A673 (cell line): ENCODE data around the gene RESF1. TPM values are rescaled to one million over a fixed set of nuclear protein-coding genes. Genes with fewer than 3 reads are reported as not detected.

Experiments
- Bru-seq: library from RNA; stranded (reverse); fragments of 400-500 nt; gene quantifications from one replicate; lab custom pipeline; 2021; lab: Mats Ljungman, UMichigan
- BruChase-seq, 2 experiments: library from RNA; stranded (reverse); fragments of 400-500 nt; gene quantifications; one replicate each; lab custom pipeline; 2021; lab: Mats Ljungman, UMichigan
- BruUV-seq: library from RNA; stranded (reverse); fragments of 400-500 nt; replicated peaks from 2 replicates; lab custom pipeline; 2021; lab: Mats Ljungman, UMichigan
- CTCF ChIA-PET: fragments of 300-600 bp; sonication (Branson Sonifier 250); formaldehyde crosslinking; loops from one replicate; lab custom pipeline; 2022; ENCODE audit warnings: antibody characterized with exemption; lab: Charles Lee
- POLR2A ChIA-PET: fragments of 300-600 bp; sonication (Branson Sonifier 250); formaldehyde crosslinking; loops from one replicate; lab custom pipeline; 2022; ENCODE audit warnings: antibody characterized with exemption; ENCODE audit not compliant: low non-redundant PET; lab: Charles Lee
- DNase-seq: peaks from one replicate; pipeline ENCODE4 v3.0.0-alpha.2; 2015; ENCODE audit warnings: low spot score
- H3K27ac ChIP-seq: fragments of 200-600 bp; sonication (generic); 2 replicates; pipeline ENCODE4 v1.5.1; 2016; ENCODE audit warnings: mixed run types, low read depth, mild to moderate bottlenecking, mixed read lengths, antibody characterized with exemption, low read length; ENCODE audit not compliant: poor library complexity, severe bottlenecking
- H3K27me3 ChIP-seq: fragments of 200-600 bp; sonication (generic); replicated peaks from 2 replicates; pipeline ENCODE4 v1.6.1; 2017; ENCODE audit warnings: mixed run types, low read depth, mild to moderate bottlenecking, mixed read lengths, antibody characterized with exemption, low read length; ENCODE audit not compliant: insufficient read depth, poor library complexity
- H3K36me3 ChIP-seq: fragments of 200-600 bp; sonication (generic); 2 replicates; pipeline ENCODE4 v1.6.1; 2016; ENCODE audit warnings: mixed run types, mild to moderate bottlenecking, mixed read lengths, antibody characterized with exemption, low read length; ENCODE audit not compliant: insufficient read depth, poor library complexity, severe bottlenecking
- H3K4me1 ChIP-seq: fragments of 200-600 bp; sonication (generic); 2 replicates; pipeline ENCODE4 v1.6.1; 2017; ENCODE audit warnings: mixed run types, mild to moderate bottlenecking, mixed read lengths, antibody characterized with exemption, low read length; ENCODE audit not compliant: insufficient read depth, poor library complexity, severe bottlenecking
- H3K4me3 ChIP-seq: fragments of 200-600 bp; sonication (generic); 2 replicates; pipeline ENCODE4 v1.5.1; 2016; ENCODE audit warnings: low read depth, mixed run types, mild to moderate bottlenecking, mixed read lengths, low read length; ENCODE audit not compliant: poor library complexity, severe bottlenecking
- H3K9me3 ChIP-seq: fragments of 200-600 bp; sonication (generic); 2 replicates; pipeline ENCODE4 v1.6.1; 2016; ENCODE audit warnings: mixed run types, low read depth, mild to moderate bottlenecking, mixed read lengths, antibody characterized with exemption, low read length; ENCODE audit not compliant: poor library complexity, severe bottlenecking
- CTCF ChIP-seq: fragments of 300-800, 200-600 bp; sonication (generic); conservative IDR thresholded peaks from 2 replicates; pipeline ENCODE4 v1.5.1; 2017; ENCODE audit warnings: low read depth, mild to moderate bottlenecking, antibody characterized with exemption, low read length, moderate library complexity, mixed read lengths
- EZH2 ChIP-seq: fragments of 200-600 bp; sonication (generic); IDR thresholded peaks from 2 replicates; pipeline ENCODE4 v1.6.1; 2017; ENCODE audit warnings: borderline replicate concordance, low read depth, mild to moderate bottlenecking, mixed read lengths, antibody characterized with exemption, low read length; ENCODE audit not compliant: poor library complexity, severe bottlenecking
- intact Hi-C: fragments of 100-400 bp; cut with micrococcal nuclease; formaldehyde crosslinking; loops from one replicate; pipeline ENCODE4 v1.10.0; 2022; ENCODE audit not compliant: unreplicated experiment
- long read RNA-seq: library from polyadenylated mRNA; stranded (forward); transcript quantifications from one replicate; pipeline ENCODE4 v2.0.0, GENCODE V29; 2022
- total RNA-seq: library from RNA; stranded (reverse); gene quantifications from 2 replicates; pipeline ENCODE4 v1.2.3, GENCODE V29; 2021

Gene RESF1
- 48.2 and 63.7 TPM in 2 replicates for total RNA-seq
- Bru-seq, nascent RNA, result percentile 92 among the genes with signal in this experiment
- percentile 97 among the genes with signal in this experiment for BruChase-seq, experiment 1, labeled RNA remaining after a 2-hour chase
- percentile 84 among the genes with signal in this experiment for BruChase-seq, experiment 2, labeled RNA remaining after a 6-hour chase
- long read RNA-seq, full-length matches to known transcripts, result 2 of 13 reads
- long read RNA-seq, partial matches to known transcripts, result 6 of 13 reads
- long read RNA-seq, other reads (novel, unspliced or antisense), result 5 of 13 reads

- peak; percentile 95 for DNase-seq
- Histone ChIP-seq H3K36me3 (peaks cover 16% of the 10 kb centered on the region), H3K4me3 (peak within 1 kb of the TSS; percentile 60), H3K9me3 (no peaks in the 10 kb centered on the region), H3K27ac (peak within 1 kb of the TSS; percentile 85), H3K4me1 (peaks cover 22% of the 10 kb centered on the region), H3K27me3 (no peaks in the 10 kb centered on the region)
- CTCF ChIA-PET, result no interaction called here
- intact Hi-C loops, result loop anchor here (5.0 kb wide), 1 partner anchor 277 kb away; no protein-coding TSS in a partner anchor
- TF ChIP-seq CTCF (0 out of 2 replicates have a peak, but pooled peaks have one; percentile 4), EZH2 (no peak)
- BruUV-seq, result no TSS peak
- POLR2A ChIA-PET, result no interaction called here
Measured at GRCh38 chr12:31959161-31959700, at the start of gene RESF1. RESF1 (plus strand) TSS chr12:31959415; CDS start chr12:31980956, 21,541 bp downstream.

GRCh38 chr12:31914927-31915326 lies 44.3 kb upstream of the RESF1 start:
- Histone ChIP-seq H3K27me3 (no peaks in the 10 kb centered on the region), H3K9me3 (peaks cover 4% of the 10 kb centered on the region), H3K36me3 (no peaks in the 10 kb centered on the region), H3K4me3 (no peak overlapping the region), H3K4me1 (no peaks in the 10 kb centered on the region), H3K27ac (no peak overlapping the region)
- BruUV-seq, result no TSS peak
- intact Hi-C loops, result no loop called here
- TF ChIP-seq EZH2 (no peak), CTCF (no peak)
- ChIA-PET CTCF (no interaction called here), POLR2A (no interaction called here)
- DNase-seq, result peak; percentile 45

GRCh38 chr12:31915446-31915845 lies 43.8 kb upstream of the RESF1 start:
- ChIA-PET CTCF (no interaction called here), POLR2A (no interaction called here)
- peaks cover 4% of the 10 kb centered on the region for H3K9me3 ChIP-seq
- H3K36me3 ChIP-seq, result no peaks in the 10 kb centered on the region
- no TSS peak for BruUV-seq
- no peak overlapping the region for H3K27ac ChIP-seq
- H3K27me3 ChIP-seq, result no peaks in the 10 kb centered on the region
- intact Hi-C loops, result no loop called here
- no peak for DNase-seq
- H3K4me1 ChIP-seq, result no peaks in the 10 kb centered on the region
- TF ChIP-seq EZH2 (no peak), CTCF (no peak)
- H3K4me3 ChIP-seq, result no peak overlapping the region
